DLD1 (cell line): ENCODE measurements around the gene MRPL57.
"Not testable (repeated sequence)": the region's sequence is repeated elsewhere in the genome, so short reads cannot be mapped to it uniquely, and the experiment has no call there.

Experiments
- in situ Hi-C: cut with HindIII; loops from 2 replicates; pipeline ENCODE4 v1.10.0; 2017; ENCODE audit warnings: low sequenced_read_pairs

The MRPL57 gene

DNA sequence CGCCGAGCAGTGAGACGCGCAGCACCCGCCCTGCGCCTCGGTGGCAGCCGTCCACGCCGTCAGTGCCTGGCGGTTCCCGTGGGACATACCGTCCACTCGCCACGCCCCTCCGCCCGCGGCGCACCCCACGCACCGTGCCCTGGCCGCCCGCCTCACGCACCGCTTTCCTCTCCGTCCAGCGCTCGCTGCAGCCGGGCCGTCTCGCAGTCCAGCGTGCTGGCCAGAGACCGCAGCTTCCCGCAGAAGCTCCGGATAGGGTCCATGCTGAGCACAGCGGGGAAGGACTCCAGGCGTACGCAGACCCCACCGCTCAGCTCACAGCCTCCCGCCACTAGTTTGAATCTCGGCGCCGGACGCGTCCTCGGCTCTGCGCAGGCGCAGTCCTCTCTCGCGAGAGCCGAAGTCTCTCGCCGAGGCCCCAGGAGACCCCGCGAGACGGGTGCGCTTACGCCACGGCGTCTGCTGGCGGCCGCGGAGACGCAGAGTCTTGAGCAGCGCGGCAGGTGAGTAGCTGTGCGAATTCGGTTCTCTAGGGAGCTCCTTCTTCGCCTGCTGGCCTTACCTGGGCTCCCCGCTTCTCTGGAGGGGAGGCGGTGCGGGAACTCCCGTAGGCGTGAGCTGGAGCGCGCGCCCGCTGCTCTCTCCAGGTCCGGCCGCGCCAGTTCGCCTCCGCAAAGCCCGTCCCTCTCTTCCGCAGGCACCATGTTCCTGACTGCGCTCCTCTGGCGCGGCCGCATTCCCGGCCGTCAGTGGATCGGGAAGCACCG is at the start of gene MRPL57, which contains the start of gene SKA3:
Gene MRPL57, plus strand, starts transcription at position 444 of the 767 bp plus-strand sequence. Its CDS starts 259 bp downstream, at position 703.
Gene SKA3, minus strand, starts transcription at position 338 of the 767 bp plus-strand sequence. Its CDS starts 75 bp downstream, at position 263.
- in situ Hi-C loops: no loop called here

- in situ Hi-C loops: no loop called here
Observed at GRCh38 chr13:21130116-21130515, 46.3 kb upstream of the MRPL57 start.

DNA sequence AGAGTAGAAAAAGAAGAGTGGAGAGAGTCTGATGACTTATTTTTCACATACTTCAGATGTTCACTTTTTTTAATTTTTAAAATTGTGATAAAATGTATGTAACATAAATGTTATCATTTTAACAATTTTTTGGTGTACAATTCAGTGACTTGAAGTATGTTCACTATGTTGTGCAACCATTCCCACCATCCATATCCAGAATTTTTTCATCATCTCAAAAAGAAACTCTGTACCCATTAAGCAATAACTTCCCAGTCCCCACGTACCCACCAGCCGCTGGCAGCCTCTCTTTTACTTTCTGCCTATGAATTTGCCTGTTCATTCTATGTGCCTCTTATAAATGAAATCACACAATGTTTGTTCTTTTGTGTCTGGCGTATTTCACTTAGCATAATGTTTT is 43.4 kb upstream of the MRPL57 start:
- in situ Hi-C loops: no loop called here

DNA sequence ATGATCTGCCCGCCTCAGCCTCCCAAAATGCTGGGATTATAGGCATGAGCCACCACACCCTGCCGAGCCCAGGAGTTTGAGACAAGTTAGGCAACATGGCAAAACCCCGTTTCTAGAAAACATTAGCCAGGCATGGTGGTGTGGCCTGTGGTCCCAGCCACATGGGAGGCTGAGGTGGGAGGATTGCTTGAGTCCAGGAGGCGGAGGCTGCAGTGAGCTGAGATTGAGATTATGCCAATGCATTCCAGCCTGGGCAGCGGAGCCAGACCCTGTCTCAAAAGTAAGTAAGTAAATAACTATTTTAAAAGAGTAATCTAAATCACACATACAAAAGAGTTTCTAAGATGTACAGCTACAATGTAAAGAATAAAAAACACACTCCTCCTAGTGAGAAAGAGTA is 42.0 kb upstream of the MRPL57 start:
- in situ Hi-C loops: no loop called here

DNA sequence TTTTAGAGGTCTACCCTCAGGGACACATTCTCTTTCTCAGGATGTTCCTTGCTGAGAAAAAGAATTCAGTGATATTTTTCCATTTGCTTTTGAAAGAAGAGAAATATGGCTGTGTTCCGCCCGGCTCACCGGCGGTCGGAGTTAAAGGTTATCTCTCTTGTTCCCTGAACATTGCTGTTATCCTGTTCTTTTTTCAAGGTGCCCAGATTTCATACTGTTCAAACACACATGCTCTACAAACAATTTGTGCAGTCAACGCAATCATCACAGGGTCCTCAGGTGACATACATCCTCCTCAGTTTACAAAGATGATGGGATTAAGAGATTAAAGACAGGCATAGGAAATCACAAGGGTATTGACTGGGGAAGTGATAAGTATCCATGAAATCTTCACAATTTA is 40.6 kb upstream of the MRPL57 start:
- in situ Hi-C loops: not testable (repeated sequence)

- in situ Hi-C loops: no loop called here
Observed at GRCh38 chr13:21137696-21138095, 38.8 kb upstream of the MRPL57 start.

DNA sequence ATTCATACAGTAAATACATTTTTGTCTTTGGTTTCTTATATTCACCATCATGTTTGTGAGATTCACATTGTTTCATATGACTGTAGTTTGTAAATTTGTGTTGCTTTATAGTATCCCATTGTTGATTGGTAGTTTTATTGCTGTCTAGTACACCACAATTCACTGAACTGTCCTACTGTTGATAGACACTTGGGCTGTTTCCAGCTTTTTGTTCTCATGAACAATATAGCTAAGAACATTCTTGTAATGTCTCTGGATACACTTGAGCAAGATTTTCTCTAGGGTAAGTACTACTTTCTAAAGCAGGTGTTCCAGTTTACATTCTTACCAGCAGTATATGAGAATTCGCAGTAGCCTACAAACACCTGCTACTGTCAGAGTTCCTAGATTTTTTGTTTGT is 37.9 kb upstream of the MRPL57 start:
- in situ Hi-C loops: no loop called here

- in situ Hi-C loops: no loop called here
Observed at GRCh38 chr13:21139374-21139773, 37.1 kb upstream of the MRPL57 start.

DNA sequence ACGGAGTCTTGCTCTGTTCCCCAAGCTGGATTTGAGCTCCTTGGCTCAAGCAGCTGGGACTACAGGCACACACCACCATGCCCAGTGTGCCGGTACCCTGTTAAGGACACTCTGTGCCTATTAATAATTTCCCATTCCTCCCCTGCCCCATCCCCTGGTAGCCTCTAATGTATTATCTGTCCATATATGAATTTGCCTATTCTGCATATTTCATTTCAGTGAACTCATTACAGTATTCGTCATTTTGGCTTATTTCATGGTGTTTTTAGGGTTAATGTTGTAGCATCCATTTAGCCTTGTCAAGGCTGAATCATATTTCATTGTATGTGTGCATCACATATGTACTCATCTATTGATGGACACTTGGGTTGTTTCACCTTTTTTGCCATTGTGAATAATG is 33.7 kb upstream of the MRPL57 start:
- in situ Hi-C loops: no loop called here

DNA sequence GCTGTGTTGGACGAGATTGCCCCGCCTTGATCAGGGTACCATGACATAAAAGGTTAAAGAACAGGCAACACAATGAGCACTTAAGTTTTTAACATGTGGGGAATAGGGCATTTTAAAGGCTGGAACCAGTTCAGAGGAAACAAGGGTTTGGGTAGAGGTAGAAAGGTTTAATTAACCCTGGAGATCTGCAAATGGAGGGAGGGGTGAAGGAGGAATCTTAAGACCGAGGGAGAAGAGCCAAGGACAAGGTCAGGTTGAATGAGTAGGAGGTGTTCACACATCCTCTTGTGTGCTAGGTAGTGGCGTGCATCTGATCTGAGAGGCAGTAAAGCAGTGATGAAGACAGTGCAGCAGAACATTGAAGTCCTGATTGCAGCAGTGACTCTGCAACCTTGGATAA is 28.6 kb upstream of the MRPL57 start:
- in situ Hi-C loops: no loop called here

DNA sequence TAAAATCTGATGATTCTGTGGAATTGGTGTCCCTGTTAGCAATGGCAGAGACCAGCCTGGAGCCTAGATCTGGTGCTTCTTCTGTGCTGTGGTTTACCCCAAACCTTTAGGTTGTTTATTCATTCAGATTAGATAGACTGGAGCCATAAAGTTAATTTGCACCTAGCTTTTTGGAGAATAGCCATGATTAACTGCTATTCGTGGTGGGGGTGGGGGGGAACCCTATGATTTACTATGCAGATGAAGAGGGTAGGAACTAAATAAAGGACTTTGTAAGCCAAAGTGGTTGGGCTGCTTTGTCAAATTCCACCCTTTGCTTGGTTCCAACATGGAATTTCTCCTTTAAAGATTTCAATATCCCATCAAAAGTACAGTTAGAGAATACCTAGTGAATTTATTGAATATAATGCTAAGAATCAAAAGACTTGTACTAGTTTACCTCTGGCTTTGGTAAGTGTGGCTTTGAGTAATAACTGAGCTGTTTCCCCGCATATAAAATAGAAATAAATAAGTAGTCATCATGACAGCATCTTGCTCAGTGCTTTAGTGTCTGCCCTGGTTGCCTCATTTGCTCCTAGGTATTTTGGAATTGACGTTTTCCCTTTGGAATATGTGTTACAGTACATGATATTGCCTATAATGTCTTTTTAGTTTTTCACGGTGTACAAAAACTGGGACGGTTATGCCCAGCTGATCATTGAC is 27.8 kb upstream of the MRPL57 start:
- in situ Hi-C loops: no loop called here

DNA sequence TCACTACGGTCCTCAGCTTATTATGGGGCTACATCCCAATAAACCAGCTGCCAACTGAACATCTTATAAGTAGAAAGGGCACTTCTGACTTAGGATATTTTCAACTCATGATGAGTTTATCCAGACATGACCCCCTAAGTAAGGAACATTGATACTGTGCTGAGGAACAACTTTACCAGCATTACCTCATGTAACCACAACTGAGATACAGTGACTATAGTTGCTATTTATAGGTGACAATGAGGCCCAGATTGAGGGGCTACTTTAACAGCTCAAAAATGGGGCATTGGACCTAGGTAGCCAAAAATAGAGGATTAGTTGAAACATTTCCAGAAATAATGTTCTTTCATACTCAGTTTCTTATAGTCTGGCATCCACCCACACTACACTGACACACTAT is 26.9 kb upstream of the MRPL57 start:
- in situ Hi-C loops: no loop called here

DNA sequence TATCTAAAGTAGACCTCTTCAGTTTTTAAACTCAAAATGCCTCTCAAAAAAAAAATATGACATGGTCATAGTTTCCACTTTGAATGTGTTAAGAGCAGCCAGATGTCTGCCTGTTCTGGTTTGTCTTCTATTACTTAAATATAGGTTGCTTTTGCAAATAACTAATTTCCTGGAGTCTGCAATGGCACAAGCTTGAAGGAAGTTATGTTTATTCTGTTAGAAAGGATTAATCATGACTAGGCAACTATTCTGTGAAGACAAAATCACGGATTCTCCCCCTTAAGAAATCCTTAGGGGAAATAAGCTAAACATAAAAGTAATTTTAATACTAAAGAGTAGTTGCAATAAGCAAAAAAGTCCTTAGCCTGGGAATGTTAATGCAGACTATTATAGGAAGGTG is 26.4 kb upstream of the MRPL57 start:
- in situ Hi-C loops: no loop called here

DNA sequence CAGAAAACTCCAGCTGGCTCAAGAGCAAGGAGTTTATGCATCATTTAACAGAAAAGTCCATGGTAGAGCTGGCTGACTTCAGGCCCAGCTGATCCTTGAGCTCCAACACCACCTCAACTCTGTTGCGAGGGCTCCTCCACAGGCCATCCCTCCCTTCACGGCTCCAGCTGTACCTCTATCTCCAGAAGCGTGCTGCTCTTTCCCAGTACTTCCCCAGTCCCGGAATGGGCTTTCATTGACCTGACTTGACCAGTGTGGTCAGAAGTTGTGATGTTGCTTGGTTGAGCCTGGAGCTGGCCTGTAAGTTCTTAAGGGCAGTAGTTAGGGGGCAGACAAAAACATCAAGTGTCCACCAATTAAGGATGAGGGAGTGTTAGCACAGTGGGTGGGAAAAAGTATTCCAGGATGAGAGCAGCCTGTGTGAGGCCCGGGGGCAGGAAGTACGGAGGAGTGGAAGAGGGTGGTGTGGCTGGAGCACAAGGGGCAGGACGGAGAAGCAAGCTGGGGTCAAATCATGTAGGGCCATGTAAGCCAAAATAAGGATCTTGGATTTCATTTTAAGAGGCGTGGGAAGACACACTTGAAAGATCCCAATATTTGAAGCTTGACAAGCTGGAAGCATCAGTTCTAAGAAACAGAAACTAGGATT is 24.1 kb upstream of the MRPL57 start:
- in situ Hi-C loops: no loop called here

- in situ Hi-C loops: no loop called here
Observed at GRCh38 chr13:21164631-21165030, 11.8 kb upstream of the MRPL57 start.

- in situ Hi-C loops: not testable (repeated sequence)
Observed at GRCh38 chr13:21165606-21166005, 10.9 kb upstream of the MRPL57 start.

- in situ Hi-C loops: no loop called here
Observed at GRCh38 chr13:21171420-21171819, 5.0 kb upstream of the MRPL57 start.

DNA sequence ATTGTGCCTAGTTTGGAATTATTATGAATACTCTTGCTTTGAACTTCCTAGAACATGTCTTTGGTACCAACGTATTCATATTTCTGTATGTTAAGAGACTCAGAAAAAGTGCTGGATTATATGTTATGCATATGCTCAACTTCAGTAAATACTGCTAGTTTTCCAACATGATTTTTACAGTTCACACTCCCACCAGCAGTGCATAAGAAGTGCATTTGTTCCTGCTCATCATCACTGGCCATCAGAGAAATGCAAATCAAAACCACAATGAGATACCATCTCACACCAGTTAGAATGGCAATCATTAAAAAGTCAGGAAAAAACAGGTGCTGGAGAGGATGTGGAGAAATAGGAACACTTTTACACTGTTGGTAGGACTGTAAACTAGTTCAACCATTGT is 2.7 kb upstream of the MRPL57 start:
- in situ Hi-C loops: not testable (repeated sequence)

GRCh38 chr13:21175656-21176214 is 723 bp upstream of the MRPL57 start:
- in situ Hi-C loops: no loop called here

DNA sequence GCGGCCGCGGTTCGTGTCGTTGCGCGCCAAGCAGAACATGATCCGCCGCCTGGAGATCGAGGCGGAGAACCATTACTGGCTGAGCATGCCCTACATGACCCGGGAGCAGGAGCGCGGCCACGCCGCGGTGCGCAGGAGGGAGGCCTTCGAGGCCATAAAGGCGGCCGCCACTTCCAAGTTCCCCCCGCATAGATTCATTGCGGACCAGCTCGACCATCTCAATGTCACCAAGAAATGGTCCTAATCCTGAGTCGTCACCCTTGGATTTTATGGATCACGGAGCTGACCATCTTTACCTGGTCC is 475 bp downstream of the MRPL57 start:
- in situ Hi-C loops: no loop called here

- in situ Hi-C loops: no loop called here
Observed at GRCh38 chr13:21181671-21182070, 5.2 kb downstream of the MRPL57 start.

DNA sequence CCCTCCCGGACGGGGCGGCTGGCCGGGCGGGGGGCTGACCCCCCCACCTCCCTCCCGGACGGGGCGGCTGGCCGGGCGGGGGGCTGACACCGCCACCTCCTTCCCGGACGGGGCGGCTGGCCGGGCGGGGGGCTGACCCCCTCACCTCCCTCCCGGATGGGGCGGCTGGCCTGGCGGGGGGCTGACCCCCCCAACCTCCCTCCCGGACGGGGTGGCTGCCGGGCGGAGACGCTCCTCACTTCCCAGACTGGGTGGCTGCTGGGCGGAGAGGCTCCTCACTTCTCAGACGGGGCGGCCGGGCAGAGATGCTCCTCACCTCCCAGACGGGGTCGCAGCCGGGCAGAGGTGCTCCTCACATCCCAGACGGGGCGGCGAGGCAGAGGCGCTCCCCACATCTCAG is 10.0 kb downstream of the MRPL57 start:
- in situ Hi-C loops: not testable (repeated sequence)
